Tibial nerve (tissue), 4 donors: Measurements from ENCODE around the gene TBL1XR1.

Source experiments
- EP300 ChIP-seq, 2 donors: sonication (generic); formaldehyde crosslinking; IDR thresholded peaks; one replicate each; pipeline ENCODE4 v1.6.1; 2017; ENCODE audit warnings: antibody characterized with exemption in 2 of 2, mild to moderate bottlenecking in 1 of 2
- POLR2A ChIP-seq, 2 donors: fragments of 450-650 bp; IDR thresholded peaks; one replicate each; pipeline ENCODE4 v1.6.1; 2017; ENCODE audit warnings: antibody characterized with exemption in 2 of 2, mild to moderate bottlenecking in 2 of 2, moderate library complexity in 2 of 2
- TF ChIP-seq, protein P1 (sequence below), 5 experiments: fragments of 200-600 bp in 3 of 5; fragments of 450-650 bp in 2 of 5; sonication (generic) in 3 of 5; IDR thresholded peaks; one replicate each; pipeline ENCODE4 v1.5.1; 2016 to 2019; ENCODE audit warnings: antibody characterized with exemption in 5 of 5, mild to moderate bottlenecking in 3 of 5, moderate library complexity in 2 of 5

DNA sequence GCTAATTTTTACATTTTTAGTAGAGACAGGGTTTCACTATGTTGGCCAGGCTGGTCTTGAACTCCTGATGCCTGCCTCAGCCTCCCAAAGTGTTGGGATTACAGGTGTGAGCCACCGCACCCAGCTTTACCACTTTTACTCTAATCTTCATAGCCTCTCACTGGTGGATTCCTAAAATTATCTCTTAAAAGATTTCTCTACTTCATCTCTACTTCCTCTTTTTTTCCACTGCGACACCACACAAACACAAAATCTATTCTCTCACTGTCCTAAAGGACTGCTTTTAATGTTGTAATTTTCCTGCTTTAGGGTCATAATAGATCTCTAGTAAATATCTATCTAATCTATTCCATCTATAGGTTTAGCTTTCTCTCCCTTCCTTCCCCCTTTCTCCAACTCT, 34.0 kb upstream of the TBL1XR1 start:
- TF ChIP-seq EP300 (IDR thresholded peaks at IDR 0.05) (no peak), POLR2A (IDR thresholded peaks at IDR 0.05) (no peak)
- TF ChIP-seq, protein P1, sequence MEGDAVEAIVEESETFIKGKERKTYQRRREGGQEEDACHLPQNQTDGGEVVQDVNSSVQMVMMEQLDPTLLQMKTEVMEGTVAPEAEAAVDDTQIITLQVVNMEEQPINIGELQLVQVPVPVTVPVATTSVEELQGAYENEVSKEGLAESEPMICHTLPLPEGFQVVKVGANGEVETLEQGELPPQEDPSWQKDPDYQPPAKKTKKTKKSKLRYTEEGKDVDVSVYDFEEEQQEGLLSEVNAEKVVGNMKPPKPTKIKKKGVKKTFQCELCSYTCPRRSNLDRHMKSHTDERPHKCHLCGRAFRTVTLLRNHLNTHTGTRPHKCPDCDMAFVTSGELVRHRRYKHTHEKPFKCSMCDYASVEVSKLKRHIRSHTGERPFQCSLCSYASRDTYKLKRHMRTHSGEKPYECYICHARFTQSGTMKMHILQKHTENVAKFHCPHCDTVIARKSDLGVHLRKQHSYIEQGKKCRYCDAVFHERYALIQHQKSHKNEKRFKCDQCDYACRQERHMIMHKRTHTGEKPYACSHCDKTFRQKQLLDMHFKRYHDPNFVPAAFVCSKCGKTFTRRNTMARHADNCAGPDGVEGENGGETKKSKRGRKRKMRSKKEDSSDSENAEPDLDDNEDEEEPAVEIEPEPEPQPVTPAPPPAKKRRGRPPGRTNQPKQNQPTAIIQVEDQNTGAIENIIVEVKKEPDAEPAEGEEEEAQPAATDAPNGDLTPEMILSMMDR (IDR thresholded peaks at IDR 0.05) = no peak
